ENCODE results near the gene DHFR2.

DHFR2 gene

DNA sequence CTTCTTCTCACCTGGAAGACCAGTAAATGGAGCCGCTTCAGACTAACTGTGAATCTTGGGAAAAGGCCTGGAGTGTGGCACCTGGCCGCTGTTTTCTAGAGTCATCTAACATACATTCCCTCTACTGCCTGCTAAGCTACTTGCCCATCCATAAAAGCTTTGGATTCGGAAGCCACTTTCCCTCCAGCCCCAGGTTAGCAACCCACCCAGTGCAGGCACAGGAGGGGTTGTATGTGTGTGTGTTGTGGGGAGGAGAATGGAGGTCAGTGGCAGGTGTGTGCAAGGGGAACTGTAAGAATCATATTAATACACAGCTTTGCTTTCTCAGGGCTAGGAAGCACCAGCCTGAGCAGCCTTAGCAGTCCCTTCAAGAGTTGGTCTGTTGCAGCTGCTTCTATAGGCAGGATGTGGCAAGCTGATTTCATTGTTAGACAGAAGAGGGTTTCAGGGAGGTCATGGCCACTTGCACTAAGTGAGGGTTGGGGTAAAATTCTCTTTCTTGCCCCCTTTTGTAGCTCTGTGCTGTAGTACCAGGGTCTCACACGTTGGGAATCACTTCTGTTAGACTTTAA, 9.1 kb upstream of the DHFR2 start:
- Histone ChIP-seq H3K36me3 (replicated peaks; ENCODE audit: low read depth, low read length) (peaks cover 17% of the 10 kb centered on the region), H2AFZ (ENCODE audit: low read depth, low read length) (no peak overlapping the region), H3K27me3 (ENCODE audit: low read depth, low read length) (no peaks in the 10 kb centered on the region), H3K4me2 (ENCODE audit: low read length) (peak overlapping the region; percentile 88), H4K20me1 (ENCODE audit: insufficient read depth, low read length) (no peaks in the 10 kb centered on the region), H3K9ac (ENCODE audit: low read length) (peak overlapping the region; percentile 47), H3K9me3 (ENCODE audit: insufficient read depth, low read length) (no peaks in the 10 kb centered on the region), H3K79me2 (ENCODE audit: low read length) (peaks cover 13% of the 10 kb centered on the region), H3K27ac (ENCODE audit: low read length) (peak overlapping the region; percentile 93), H3K4me1 (ENCODE audit: low read length) (peaks cover 42% of the 10 kb centered on the region), H3K4me3 (ENCODE audit: low read length) (peak overlapping the region; percentile 65)
- TF ChIP-seq EZH2phosphoT487 (IDR thresholded peaks at IDR 0.05; ENCODE audit: low read depth) (no peak), CTCF (IDR thresholded peaks at IDR 0.05; ENCODE audit: low read depth, low read length) (no peak)

- Histone ChIP-seq H3K4me3 (ENCODE audit: low read length) (peak overlapping the region; percentile 65), H3K36me3 (replicated peaks; ENCODE audit: low read depth, low read length) (peaks cover 12% of the 10 kb centered on the region), H4K20me1 (ENCODE audit: insufficient read depth, low read length) (no peaks in the 10 kb centered on the region), H3K9ac (ENCODE audit: low read length) (peak overlapping the region; percentile 49; the same call in 1 of the 2 replicates), H3K79me2 (ENCODE audit: low read length) (peaks cover 13% of the 10 kb centered on the region), H3K27ac (ENCODE audit: low read length) (peak overlapping the region; percentile 93), H3K4me2 (ENCODE audit: low read length) (peak overlapping the region; percentile 88), H3K9me3 (ENCODE audit: insufficient read depth, low read length) (no peaks in the 10 kb centered on the region), H3K27me3 (ENCODE audit: low read depth, low read length) (no peaks in the 10 kb centered on the region), H2AFZ (ENCODE audit: low read depth, low read length) (no peak overlapping the region), H3K4me1 (ENCODE audit: low read length) (peaks cover 52% of the 10 kb centered on the region)
- no peak for TF ChIP-seq EZH2phosphoT487 (IDR thresholded peaks at IDR 0.05; ENCODE audit: low read depth)
- no peak for TF ChIP-seq CTCF (IDR thresholded peaks at IDR 0.05; ENCODE audit: low read depth, low read length)
These were observed 7.7 kb upstream of the DHFR2 start for GRCh38 chr3:94070341-94070911.

DNA sequence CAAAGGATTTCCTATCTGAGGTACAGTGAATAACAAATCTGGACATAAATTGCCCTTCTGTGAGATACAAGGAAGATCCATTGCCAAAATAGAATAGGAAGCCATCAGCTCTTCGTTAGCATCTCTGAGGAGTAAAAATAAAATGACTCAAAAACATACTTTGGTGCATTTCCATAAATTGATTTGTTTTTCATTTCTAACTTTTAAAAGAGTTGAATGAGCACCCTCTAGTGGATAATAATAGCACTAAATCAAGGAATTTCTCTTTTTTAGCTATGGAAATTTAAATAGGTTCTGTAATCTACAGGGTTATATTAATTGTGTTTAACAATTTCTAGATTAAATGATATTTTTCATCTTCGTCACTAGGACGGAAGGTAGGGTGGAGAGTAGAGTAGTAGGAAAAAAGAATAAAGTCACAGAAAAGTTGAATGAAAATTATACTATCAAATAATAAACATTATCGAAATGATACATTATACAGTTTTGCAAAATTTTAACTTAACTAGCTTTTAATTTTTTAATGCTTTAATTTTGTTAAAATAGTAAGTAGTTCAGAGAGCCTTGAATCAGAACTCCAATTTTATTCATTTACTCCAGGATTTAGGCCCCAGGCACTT, 6.6 kb upstream of the DHFR2 start:
- no peak overlapping the region for H3K9ac ChIP-seq (ENCODE audit: low read length)
- peak overlapping the region; percentile 93 for H3K27ac ChIP-seq (ENCODE audit: low read length)
- peaks cover 22% of the 10 kb centered on the region for H3K79me2 ChIP-seq (ENCODE audit: low read length)
- H4K20me1 ChIP-seq (ENCODE audit: insufficient read depth, low read length), result no peaks in the 10 kb centered on the region
- H3K36me3 ChIP-seq (replicated peaks; ENCODE audit: low read depth, low read length), result peaks cover 12% of the 10 kb centered on the region
- no peaks in the 10 kb centered on the region for H3K9me3 ChIP-seq (ENCODE audit: insufficient read depth, low read length)
- no peak overlapping the region for H3K4me3 ChIP-seq (ENCODE audit: low read length)
- peaks cover 52% of the 10 kb centered on the region for H3K4me1 ChIP-seq (ENCODE audit: low read length)
- no peak for TF ChIP-seq EZH2phosphoT487 (IDR thresholded peaks at IDR 0.05; ENCODE audit: low read depth)
- TF ChIP-seq CTCF (IDR thresholded peaks at IDR 0.05; ENCODE audit: low read depth, low read length), result peak; percentile 70
- H3K27me3 ChIP-seq (ENCODE audit: low read depth, low read length), result no peaks in the 10 kb centered on the region
- H2AFZ ChIP-seq (ENCODE audit: low read depth, low read length), result no peak overlapping the region
- H3K4me2 ChIP-seq (ENCODE audit: low read length), result peak overlapping the region; percentile 88

Measured in OCI-LY3 (cell line).